SU-DHL-6 (cell line): Measurements from ENCODE around the gene STX8.

Experiments
- CTCF ChIP-seq: fragments of 200-600 bp; sonication (generic); IDR thresholded peaks from one replicate; pipeline ENCODE4 v1.5.1; 2017; ENCODE audit warnings: antibody characterized with exemption, mild to moderate bottlenecking, low read length, moderate library complexity; ENCODE audit not compliant: insufficient read depth, poor library complexity, severe bottlenecking
- EZH2phosphoT487 ChIP-seq: fragments of 200-600 bp; sonication (generic), shearing (Covaris generic); conservative IDR thresholded peaks from 2 replicates; pipeline ENCODE4 v1.6.1; 2018; ENCODE audit warnings: mild to moderate bottlenecking, antibody characterized with exemption, low read length, moderate library complexity, mixed read lengths

GRCh38 chr17:9403257-9403656 is 172.4 kb downstream of the STX8 start:
- no peak for TF ChIP-seq CTCF
- TF ChIP-seq EZH2phosphoT487: no peak
